ENCODE results near the gene SMAD3.

DNA sequence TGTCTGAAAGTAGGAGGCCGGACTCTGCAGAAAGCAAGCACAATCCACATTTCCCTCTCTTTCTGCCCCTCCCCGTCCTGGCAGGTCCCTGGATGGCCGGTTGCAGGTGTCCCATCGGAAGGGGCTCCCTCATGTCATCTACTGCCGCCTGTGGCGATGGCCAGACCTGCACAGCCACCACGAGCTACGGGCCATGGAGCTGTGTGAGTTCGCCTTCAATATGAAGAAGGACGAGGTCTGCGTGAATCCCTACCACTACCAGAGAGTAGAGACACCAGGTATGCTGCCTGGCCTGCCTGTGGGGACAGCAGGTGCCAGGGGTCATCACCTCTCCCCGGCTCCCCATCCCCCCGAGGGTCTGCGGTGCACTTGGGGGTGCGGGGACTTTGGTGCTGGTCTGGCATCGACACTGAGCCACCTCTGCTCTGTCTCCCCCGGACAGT is 99.4 kb downstream of the SMAD3 start:
- TF ChIP-seq EZH2 (IDR thresholded peaks at IDR 0.05; ENCODE audit: borderline replicate concordance, low read length): no peak
- TF ChIP-seq, protein P1, sequence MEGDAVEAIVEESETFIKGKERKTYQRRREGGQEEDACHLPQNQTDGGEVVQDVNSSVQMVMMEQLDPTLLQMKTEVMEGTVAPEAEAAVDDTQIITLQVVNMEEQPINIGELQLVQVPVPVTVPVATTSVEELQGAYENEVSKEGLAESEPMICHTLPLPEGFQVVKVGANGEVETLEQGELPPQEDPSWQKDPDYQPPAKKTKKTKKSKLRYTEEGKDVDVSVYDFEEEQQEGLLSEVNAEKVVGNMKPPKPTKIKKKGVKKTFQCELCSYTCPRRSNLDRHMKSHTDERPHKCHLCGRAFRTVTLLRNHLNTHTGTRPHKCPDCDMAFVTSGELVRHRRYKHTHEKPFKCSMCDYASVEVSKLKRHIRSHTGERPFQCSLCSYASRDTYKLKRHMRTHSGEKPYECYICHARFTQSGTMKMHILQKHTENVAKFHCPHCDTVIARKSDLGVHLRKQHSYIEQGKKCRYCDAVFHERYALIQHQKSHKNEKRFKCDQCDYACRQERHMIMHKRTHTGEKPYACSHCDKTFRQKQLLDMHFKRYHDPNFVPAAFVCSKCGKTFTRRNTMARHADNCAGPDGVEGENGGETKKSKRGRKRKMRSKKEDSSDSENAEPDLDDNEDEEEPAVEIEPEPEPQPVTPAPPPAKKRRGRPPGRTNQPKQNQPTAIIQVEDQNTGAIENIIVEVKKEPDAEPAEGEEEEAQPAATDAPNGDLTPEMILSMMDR (conservative IDR thresholded peaks at IDR 0.05 in 1 of 2, IDR thresholded peaks at IDR 0.05 in 1 of 2; ENCODE audit: extremely low read depth in 1 of 2, insufficient read depth in 1 of 2, low read depth in 1 of 2, low read length in 2 of 2): no peak
